ENCODE measurements around the gene CCDC152.

DNA sequence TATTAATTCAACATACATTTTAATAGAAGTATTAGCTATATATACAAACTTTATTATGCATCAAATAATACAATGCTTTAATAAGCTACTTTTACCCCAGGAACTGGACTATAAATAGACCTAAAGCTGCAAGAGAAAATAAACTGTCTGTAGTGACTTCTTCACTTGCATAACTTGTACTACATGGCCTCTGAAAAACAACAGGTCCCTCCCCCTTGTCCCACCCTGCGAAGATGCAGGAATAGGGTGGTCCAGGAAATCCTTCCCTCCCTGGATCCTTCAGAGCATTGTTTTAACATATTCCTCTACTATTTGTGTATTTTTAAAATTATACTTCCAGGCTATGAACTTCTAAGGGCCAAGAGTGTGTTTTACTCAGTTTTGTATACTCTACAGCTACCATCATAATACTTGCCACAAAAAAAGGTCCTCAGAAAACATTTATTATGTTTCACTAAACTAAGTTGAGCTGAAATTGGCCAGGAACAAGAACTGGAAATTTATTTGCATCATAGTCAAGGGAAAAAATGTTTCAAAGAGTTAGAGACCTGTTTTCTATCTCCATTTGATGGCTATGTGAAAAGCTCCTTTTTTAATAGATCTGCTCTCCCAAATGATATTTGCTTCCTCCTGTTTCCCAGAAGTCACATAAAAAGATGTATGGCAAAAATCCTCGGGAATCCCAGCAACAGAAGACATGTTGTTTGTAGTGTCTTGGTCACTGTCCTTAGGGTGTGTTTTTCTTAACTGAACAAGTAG lies 70.3 kb downstream of the CCDC152 start:
- TF ChIP-seq, protein P1, sequence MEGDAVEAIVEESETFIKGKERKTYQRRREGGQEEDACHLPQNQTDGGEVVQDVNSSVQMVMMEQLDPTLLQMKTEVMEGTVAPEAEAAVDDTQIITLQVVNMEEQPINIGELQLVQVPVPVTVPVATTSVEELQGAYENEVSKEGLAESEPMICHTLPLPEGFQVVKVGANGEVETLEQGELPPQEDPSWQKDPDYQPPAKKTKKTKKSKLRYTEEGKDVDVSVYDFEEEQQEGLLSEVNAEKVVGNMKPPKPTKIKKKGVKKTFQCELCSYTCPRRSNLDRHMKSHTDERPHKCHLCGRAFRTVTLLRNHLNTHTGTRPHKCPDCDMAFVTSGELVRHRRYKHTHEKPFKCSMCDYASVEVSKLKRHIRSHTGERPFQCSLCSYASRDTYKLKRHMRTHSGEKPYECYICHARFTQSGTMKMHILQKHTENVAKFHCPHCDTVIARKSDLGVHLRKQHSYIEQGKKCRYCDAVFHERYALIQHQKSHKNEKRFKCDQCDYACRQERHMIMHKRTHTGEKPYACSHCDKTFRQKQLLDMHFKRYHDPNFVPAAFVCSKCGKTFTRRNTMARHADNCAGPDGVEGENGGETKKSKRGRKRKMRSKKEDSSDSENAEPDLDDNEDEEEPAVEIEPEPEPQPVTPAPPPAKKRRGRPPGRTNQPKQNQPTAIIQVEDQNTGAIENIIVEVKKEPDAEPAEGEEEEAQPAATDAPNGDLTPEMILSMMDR (IDR thresholded peaks at IDR 0.05 in 2 of 3, conservative IDR thresholded peaks at IDR 0.05 in 1 of 3; ENCODE audit: control insufficient read depth in 2 of 3, extremely low read depth in 1 of 3, insufficient read depth in 1 of 3, low read depth in 3 of 3, low read length in 3 of 3): no peak
- TF ChIP-seq, protein P2, sequence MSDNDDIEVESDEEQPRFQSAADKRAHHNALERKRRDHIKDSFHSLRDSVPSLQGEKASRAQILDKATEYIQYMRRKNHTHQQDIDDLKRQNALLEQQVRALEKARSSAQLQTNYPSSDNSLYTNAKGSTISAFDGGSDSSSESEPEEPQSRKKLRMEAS (IDR thresholded peaks at IDR 0.05; ENCODE audit: low read depth, low read length): no peak
